H4 (cell line): ENCODE data around the gene RCN2. TPM values are rescaled to one million over a fixed set of nuclear protein-coding genes. Genes with fewer than 3 reads are reported as not detected.
"Not testable (repeated sequence)": the region's sequence is repeated elsewhere in the genome, so short reads cannot be mapped to it uniquely, and the experiment has no call there.

Source experiments
- DNase-seq: peaks from one replicate; pipeline ENCODE4 v3.0.0-alpha.2; 2015; ENCODE audit warnings: low spot score
- total RNA-seq: library from RNA; depleted of rRNA; stranded (reverse); fragments of >200 nt; shearing (Covaris generic); gene quantifications from 2 replicates; pipeline ENCODE4 v1.2.3, GENCODE V29; 2014; rRNA removed

RCN2 gene
- 121 and 168 TPM in 2 replicates for total RNA-seq

- DNase-seq, result peak; percentile 93
Observed at GRCh38 chr15:76931397-76932134, at the start of gene RCN2. TSS of gene RCN2 (plus strand) at chr15:76931749. CDS start at chr15:76931842, 93 bp downstream.

GRCh38 chr15:76885212-76885611 lies 46.3 kb upstream of the RCN2 start:
- DNase-seq, result no peak

GRCh38 chr15:76887280-76888141 lies 44.0 kb upstream of the RCN2 start:
- not testable (repeated sequence) for DNase-seq

- not testable (repeated sequence) for DNase-seq
Observed at GRCh38 chr15:76892836-76893235, 38.7 kb upstream of the RCN2 start.

GRCh38 chr15:76894174-76894573 lies 37.4 kb upstream of the RCN2 start:
- no peak for DNase-seq

- DNase-seq, result no peak
Observed at GRCh38 chr15:76898102-76898501, 33.4 kb upstream of the RCN2 start.

GRCh38 chr15:76899176-76899930 lies 32.2 kb upstream of the RCN2 start:
- not testable (repeated sequence) for DNase-seq

GRCh38 chr15:76899931-76900310 lies 31.6 kb upstream of the RCN2 start:
- DNase-seq, result not testable (repeated sequence)

GRCh38 chr15:76901965-76902364 lies 29.6 kb upstream of the RCN2 start:
- no peak for DNase-seq

- peak; percentile 21 for DNase-seq
Observed at GRCh38 chr15:76903251-76903681, 28.3 kb upstream of the RCN2 start.

GRCh38 chr15:76904461-76905012 lies 27.0 kb upstream of the RCN2 start:
- peak; percentile 16 for DNase-seq

GRCh38 chr15:76905013-76905839 lies 26.3 kb upstream of the RCN2 start, which contains the start of gene SCAPER:
TSS of gene SCAPER (minus strand) at chr15:76905340. CDS start at chr15:76883817, 21,523 bp downstream.
- peak; percentile 68 for DNase-seq

- DNase-seq, result no peak
Observed at GRCh38 chr15:76905855-76906254, 25.7 kb upstream of the RCN2 start.

GRCh38 chr15:76912430-76912829 lies 19.1 kb upstream of the RCN2 start:
- no peak for DNase-seq

GRCh38 chr15:76913737-76914136 lies 17.8 kb upstream of the RCN2 start:
- DNase-seq, result no peak

- DNase-seq, result no peak
Observed at GRCh38 chr15:76916369-76916768, 15.2 kb upstream of the RCN2 start.

- DNase-seq, result no peak
Observed at GRCh38 chr15:76928201-76928600, 3.3 kb upstream of the RCN2 start.

GRCh38 chr15:76929011-76929760 lies 2.4 kb upstream of the RCN2 start:
- no peak for DNase-seq

GRCh38 chr15:76930831-76931396 lies 635 bp upstream of the RCN2 start:
- DNase-seq, result no peak
